Gastrocnemius medialis (tissue), 4 donors: ENCODE results near the gene ZC3H4. TPM values are rescaled to one million over a fixed set of nuclear protein-coding genes. Genes with fewer than 3 reads are reported as not detected.

Experiments
- ATAC-seq, 2 donors: fragments of 150-250 bp; one replicate each; pipeline ENCODE4 v1.9.1; 2016
- DNase-seq, 2 donors: peaks; one replicate each; pipeline ENCODE4 v3.0.0-alpha.2; 2019
- H3K27ac ChIP-seq, 4 donors: fragments of 200-600 bp; sonication (generic); 1 replicate in 1 of 4; 2 replicates in 3 of 4; pipeline ENCODE4 v1.5.1; 2016 to 2018; ENCODE audit warnings: mild to moderate bottlenecking in 2 of 4, moderate library complexity in 1 of 4
- H3K27me3 ChIP-seq, 3 donors: fragments of 200-600 bp; sonication (generic) in 2 of 3; 1 replicate in 1 of 3; 2 replicates in 2 of 3; pipeline versions ENCODE4 v1.5.1 to v1.6.0; 2016 to 2019; ENCODE audit warnings: mild to moderate bottlenecking in 1 of 3, moderate library complexity in 1 of 3
- H3K36me3 ChIP-seq, 2 donors: fragments of 200-600 bp; sonication (generic) in 1 of 2; one replicate each; pipeline ENCODE4 v1.5.1; 2017 to 2018
- H3K4me1 ChIP-seq, 2 donors: fragments of 200-600 bp; sonication (generic) in 1 of 2; one replicate each; pipeline ENCODE4 v1.5.1; 2016 to 2017; ENCODE audit warnings: mild to moderate bottlenecking in 2 of 2
- H3K4me3 ChIP-seq, 4 donors: fragments of 200-600 bp; sonication (generic) in 3 of 4; 1 replicate in 1 of 4; 2 replicates in 3 of 4; pipeline ENCODE4 v1.5.1; 2016 to 2019; ENCODE audit warnings: mild to moderate bottlenecking in 2 of 4
- H3K9me3 ChIP-seq, 3 donors: fragments of 200-600 bp; sonication (generic) in 2 of 3; 1 replicate in 1 of 3; 2 replicates in 2 of 3; pipeline ENCODE4 v1.5.1; 2016 to 2019
- CTCF ChIP-seq, 5 experiments: fragments of 450-650 bp in 3 of 5; fragments of 200-600 bp in 2 of 5; sonication (generic) in 2 of 5; IDR thresholded peaks in 4 of 5; conservative IDR thresholded peaks in 1 of 5; 1 replicate in 4 of 5; 2 replicates in 1 of 5; pipeline ENCODE4 v1.5.1; 2016 to 2019; ENCODE audit warnings: antibody characterized with exemption in 5 of 5, mild to moderate bottlenecking in 3 of 5, moderate library complexity in 3 of 5
- POLR2A ChIP-seq, 2 donors: fragments of 450-650 bp; IDR thresholded peaks; one replicate each; pipeline ENCODE4 v1.6.1; 2017; ENCODE audit warnings: antibody characterized with exemption in 2 of 2, mild to moderate bottlenecking in 2 of 2, moderate library complexity in 2 of 2
- in situ Hi-C, 4 donors: fragments of 200-750 bp; cut with MboI; loops; one replicate each; pipeline versions ENCODE4 v1.15.0 to v1.8.0; 2017; ENCODE audit warnings: low sequenced_read_pairs in 4 of 4
- intact Hi-C: fragments of 100-400 bp; cut with DNase I; formaldehyde crosslinking; loops from one replicate; pipeline ENCODE4 v1.15.1; 2023; ENCODE audit warnings: low total_unique reads
- total RNA-seq, 4 donors: library from RNA; depleted of rRNA; stranded (reverse); fragments of >200 nt; gene quantifications; one replicate each; pipeline versions ENCODE4 v1.1.0 to v1.2.3, GENCODE V29; 2016

ZC3H4 gene
- total RNA-seq, 4 donors from 2014 or later = 16.2 to 31.7 (median 22.8) TPM

GRCh38 chr19:47158367-47158791 is 44.8 kb upstream of the ZC3H4 start:
- H3K9me3 ChIP-seq = no peaks in the 10 kb centered on the region
- peak in 1 of 2 donors; percentile 25 for ATAC-seq
- no peak for DNase-seq
- H3K4me1 ChIP-seq = peaks cover 27 to 32% of the 10 kb centered on the region in 2 donors
- H3K36me3 ChIP-seq = peaks cover 0 to 11% of the 10 kb centered on the region in 2 donors
- TF ChIP-seq CTCF (IDR thresholded peaks at IDR 0.05 in 4 of 5, conservative IDR thresholded peaks at IDR 0.05 in 1 of 5) (no peak), POLR2A (IDR thresholded peaks at IDR 0.05) (no peak)
- peak overlapping the region in 1 of 4 donors; percentile 12 for H3K4me3 ChIP-seq
- peak overlapping the region; percentile 60 to 77 (median 74) for H3K27ac ChIP-seq
- no peaks in the 10 kb centered on the region for H3K27me3 ChIP-seq
- in situ Hi-C loops (no loop called here), intact Hi-C loops (loop anchor here (5.0 kb wide), 2 partner anchors 34 to 49 kb away; no protein-coding TSS in a partner anchor)

- in situ Hi-C loops = no loop called here
- intact Hi-C loops = loop anchor here (5.0 kb wide), 2 partner anchors 35 to 50 kb away; no protein-coding TSS in a partner anchor
- H3K36me3 ChIP-seq = peaks cover 0 to 18% of the 10 kb centered on the region in 2 donors
- H3K27me3 ChIP-seq = no peaks in the 10 kb centered on the region
- ATAC-seq (peak; percentile 73 to 75), DNase-seq (peak; percentile 2 to 14)
- H3K4me1 ChIP-seq = peaks cover 27 to 32% of the 10 kb centered on the region in 2 donors
- TF ChIP-seq CTCF (IDR thresholded peaks at IDR 0.05 in 4 of 5, conservative IDR thresholded peaks at IDR 0.05 in 1 of 5) (no peak), POLR2A (IDR thresholded peaks at IDR 0.05) (no peak)
- H3K4me3 ChIP-seq = peak overlapping the region in 1 of 4 donors; percentile 12
- H3K9me3 ChIP-seq = no peaks in the 10 kb centered on the region
- H3K27ac ChIP-seq = peak overlapping the region; percentile 60 to 77 (median 74)
Observed at GRCh38 chr19:47157431-47158321, 44.1 kb upstream of the ZC3H4 start.

- Histone ChIP-seq H3K36me3 (peaks cover 0 to 26% of the 10 kb centered on the region in 2 donors), H3K4me1 (peaks cover 27 to 28% of the 10 kb centered on the region in 2 donors), H3K4me3 (no peak overlapping the region)
Observed at GRCh38 chr19:47156861-47157430, 43.4 kb upstream of the ZC3H4 start.

GRCh38 chr19:47155148-47155547 is 41.6 kb upstream of the ZC3H4 start:
- H3K27ac ChIP-seq = no peak overlapping the region
- DNase-seq (no peak), ATAC-seq (no peak)
- no peak overlapping the region for H3K4me3 ChIP-seq
- peaks cover 0 to 44% of the 10 kb centered on the region in 2 donors for H3K36me3 ChIP-seq
- in situ Hi-C loops (no loop called here), intact Hi-C loops (loop anchor here (5.0 kb wide), 2 partner anchors 37 to 52 kb away; no protein-coding TSS in a partner anchor)
- TF ChIP-seq CTCF (IDR thresholded peaks at IDR 0.05 in 4 of 5, conservative IDR thresholded peaks at IDR 0.05 in 1 of 5) (no peak), POLR2A (IDR thresholded peaks at IDR 0.05) (no peak)
- no peaks in the 10 kb centered on the region for H3K9me3 ChIP-seq
- peaks cover 21 to 27% of the 10 kb centered on the region in 2 donors for H3K4me1 ChIP-seq
- no peaks in the 10 kb centered on the region for H3K27me3 ChIP-seq

More at GRCh38 chr19:47156861-47157430, 43.4 kb upstream of the ZC3H4 start:
- H3K27ac ChIP-seq = peak overlapping the region; percentile 60 to 77 (median 74)
- H3K9me3 ChIP-seq = no peaks in the 10 kb centered on the region
- no peak for DNase-seq
- intact Hi-C loops (loop anchor here (5.0 kb wide), 2 partner anchors 35 to 50 kb away; no protein-coding TSS in a partner anchor), in situ Hi-C loops (no loop called here)
- H3K27me3 ChIP-seq = no peaks in the 10 kb centered on the region
- TF ChIP-seq CTCF (IDR thresholded peaks at IDR 0.05 in 4 of 5, conservative IDR thresholded peaks at IDR 0.05 in 1 of 5) = no peak
- no peak for TF ChIP-seq POLR2A (IDR thresholded peaks at IDR 0.05)
- ATAC-seq = no peak
